ENCODE data around the gene TTC12.

- TF ChIP-seq CTCF (conservative IDR thresholded peaks at IDR 0.05 in 1 of 2, IDR thresholded peaks at IDR 0.05 in 1 of 2; ENCODE audit: low read depth in 1 of 2, low read length in 2 of 2) (peak in 1 of 2 donors; percentile 9), EZH2 (IDR thresholded peaks at IDR 0.05; ENCODE audit: low read length, missing control alignments) (no peak)
Observed at GRCh38 chr11:113274713-113275582, 39.4 kb upstream of the TTC12 start.
